ENCODE results near the gene TXNDC15.
A peak's percentile ranks its signal among the peaks of the same experiment; 100 is the strongest.
"Not testable (repeated sequence)": the region's sequence is repeated elsewhere in the genome, so short reads cannot be mapped to it uniquely, and the experiment has no call there.

Gene TXNDC15

DNA sequence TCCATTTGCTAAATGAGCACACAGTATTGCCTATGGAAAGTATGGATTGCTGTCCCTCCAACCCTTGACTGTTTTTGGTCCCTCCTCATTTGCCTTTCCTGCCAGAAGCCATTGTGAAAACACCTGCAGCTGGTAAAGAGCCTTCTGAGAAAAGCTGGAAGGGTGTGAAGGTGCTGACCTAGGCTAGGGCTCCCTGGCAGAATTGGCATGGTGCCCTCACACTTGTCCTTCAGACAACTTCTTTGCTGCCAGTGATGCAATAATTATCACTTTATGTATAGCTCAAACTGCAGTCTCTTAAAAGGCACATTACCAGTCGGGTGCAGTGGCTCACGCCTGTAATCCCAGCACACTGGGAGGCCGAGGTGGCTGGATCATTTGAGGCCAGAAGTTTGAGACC, 4.2 kb downstream of the TXNDC15 start:
- no peak for DNase-seq (ENCODE audit: low read depth in 2 of 2)

DNA sequence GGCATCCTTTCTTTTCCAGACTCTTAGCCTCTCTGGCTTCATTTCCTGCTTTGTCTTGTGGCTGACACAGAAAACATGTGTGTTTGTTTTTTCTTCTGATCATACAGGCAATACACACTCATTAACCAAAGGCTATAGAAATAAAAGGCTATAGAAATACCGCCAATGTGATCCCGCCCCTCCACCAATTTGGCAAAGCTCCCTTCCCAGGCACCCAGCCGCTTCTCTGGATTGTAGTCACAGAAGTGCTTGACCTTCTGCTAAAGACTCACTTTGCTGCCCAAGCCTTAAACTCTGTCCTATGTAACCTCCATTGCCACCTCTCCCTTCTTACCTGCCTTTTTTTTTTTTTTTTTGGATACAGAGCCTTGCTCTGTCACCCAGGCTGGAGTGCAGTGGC, 5.3 kb downstream of the TXNDC15 start:
- no peak for DNase-seq (ENCODE audit: low read depth in 2 of 2)

DNA sequence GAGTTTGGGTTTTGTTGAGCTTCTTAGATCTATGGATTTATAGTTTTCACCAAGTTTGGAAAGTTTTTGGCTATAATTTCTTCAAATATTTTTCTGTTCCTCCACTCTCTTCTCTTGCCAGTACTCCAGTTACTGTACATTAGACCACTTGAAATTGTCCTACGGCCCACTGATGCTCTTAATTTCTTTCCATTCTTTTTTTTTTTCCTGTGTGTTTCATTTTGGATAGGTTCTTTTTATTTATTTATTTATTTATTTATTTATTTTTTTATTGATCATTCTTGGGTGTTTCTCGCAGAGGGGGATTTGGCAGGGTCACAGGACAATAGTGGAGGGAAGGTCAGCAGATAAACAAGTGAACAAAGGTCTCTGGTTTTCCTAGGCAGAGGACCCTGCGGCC, 6.8 kb downstream of the TXNDC15 start:
- DNase-seq (ENCODE audit: low read depth in 2 of 2), result not testable (repeated sequence)

DNA sequence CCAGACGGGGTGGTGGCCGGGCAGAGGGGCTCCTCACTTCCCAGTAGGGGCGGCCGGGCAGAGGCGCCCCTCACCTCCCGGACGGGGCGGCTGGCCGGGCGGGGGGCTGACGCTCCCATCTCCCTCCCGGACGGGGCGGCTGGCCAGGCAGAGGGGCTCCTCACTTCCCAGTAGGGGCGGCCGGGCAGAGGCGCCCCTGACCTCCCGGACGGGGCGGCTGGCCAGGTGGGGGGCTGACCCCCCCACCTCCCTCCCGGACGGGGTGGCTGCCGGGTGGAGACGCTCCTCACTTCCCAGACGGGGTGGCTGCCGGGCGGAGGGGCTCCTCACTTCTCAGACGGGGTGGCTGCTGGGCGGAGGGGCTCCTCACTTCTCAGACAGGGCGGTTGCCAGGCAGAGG, 7.5 kb downstream of the TXNDC15 start:
- not testable (repeated sequence) for DNase-seq (ENCODE audit: low read depth in 2 of 2)

DNA sequence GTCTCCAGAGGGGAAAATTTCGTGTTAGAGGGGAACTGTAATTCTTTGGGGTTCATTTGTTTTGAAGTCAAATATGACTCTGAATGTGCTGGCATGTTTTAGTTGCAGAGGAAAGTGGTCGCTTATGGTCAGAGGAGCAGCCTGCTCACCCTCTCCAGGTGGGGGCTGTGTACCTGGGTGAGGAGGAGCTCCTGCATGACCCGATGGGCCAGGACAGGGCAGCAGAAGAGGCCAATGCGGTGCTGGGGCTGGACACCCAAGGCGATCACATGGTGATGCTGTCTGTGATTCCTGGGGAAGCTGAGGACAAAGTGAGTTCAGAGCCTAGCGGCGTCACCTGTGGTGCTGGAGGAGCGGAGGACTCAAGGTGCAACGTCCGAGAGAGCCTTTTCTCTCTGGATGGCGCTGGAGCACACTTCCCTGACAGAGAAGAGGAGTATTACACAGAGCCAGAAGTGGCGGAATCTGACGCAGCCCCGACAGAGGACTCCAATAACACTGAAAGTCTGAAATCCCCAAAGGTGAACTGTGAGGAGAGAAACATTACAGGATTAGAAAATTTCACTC, 13.5 kb downstream of the TXNDC15 start:
- no peak for DNase-seq (ENCODE audit: low read depth in 2 of 2)

DNA sequence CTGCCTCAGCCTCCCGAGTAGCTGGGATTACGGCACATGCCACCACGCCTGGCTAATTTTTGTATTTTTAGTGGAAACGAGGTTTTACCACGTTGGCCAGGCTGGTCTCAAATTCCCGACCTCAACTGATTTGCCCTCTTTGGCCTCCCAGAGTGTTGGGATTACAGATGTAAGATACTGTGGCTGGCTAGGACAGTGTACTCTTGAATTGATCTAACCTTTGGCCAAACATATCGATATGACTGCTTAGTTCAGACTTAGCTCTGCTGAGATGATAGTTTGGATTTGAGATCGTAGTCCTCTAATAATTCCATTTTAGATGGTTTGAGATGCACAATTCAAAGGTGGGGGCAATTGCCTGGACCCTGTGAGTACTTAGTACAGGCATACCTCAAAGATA, 15.2 kb downstream of the TXNDC15 start:
- DNase-seq (ENCODE audit: low read depth in 2 of 2), result no peak

DNA sequence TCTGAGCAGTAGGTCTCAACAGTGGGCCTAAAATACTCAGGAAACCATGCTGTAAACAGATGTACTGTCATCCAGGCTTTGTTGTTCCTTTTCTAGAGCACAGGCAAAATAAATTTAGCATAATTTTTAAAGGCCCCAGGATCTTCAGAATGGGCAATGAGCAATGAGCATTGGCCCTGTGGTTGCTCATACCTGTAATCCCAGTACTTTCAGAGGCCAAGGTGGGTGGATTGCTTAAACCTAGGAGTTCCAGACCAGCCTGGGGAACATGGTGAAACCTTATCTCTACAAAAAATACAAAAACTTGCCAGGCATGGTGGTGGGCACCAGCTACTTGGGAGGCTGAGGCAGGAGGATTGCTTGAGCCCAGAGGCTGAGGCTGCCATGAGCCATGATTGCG, 17.3 kb downstream of the TXNDC15 start:
- no peak for DNase-seq (ENCODE audit: low read depth in 2 of 2)

DNA sequence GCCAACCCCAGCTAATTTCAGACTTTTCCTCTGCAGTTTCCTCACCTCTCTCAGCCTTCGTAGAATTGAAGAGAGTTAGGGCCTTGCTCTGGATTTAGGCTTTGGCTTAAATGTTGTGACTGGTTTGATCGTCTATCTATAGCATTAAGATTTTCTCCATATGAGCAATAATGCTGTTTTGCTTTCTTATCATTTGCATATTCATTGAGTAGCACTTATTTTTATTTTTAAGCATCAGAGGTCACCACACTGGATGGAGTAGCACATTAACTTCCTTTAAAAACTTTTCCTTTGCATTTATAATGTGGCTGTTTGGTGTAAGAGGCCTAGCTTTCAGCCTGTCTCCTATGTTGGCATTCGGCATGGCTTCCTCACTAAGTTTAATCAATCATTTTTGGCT, 18.1 kb downstream of the TXNDC15 start:
- DNase-seq (ENCODE audit: low read depth in 2 of 2), result no peak

DNA sequence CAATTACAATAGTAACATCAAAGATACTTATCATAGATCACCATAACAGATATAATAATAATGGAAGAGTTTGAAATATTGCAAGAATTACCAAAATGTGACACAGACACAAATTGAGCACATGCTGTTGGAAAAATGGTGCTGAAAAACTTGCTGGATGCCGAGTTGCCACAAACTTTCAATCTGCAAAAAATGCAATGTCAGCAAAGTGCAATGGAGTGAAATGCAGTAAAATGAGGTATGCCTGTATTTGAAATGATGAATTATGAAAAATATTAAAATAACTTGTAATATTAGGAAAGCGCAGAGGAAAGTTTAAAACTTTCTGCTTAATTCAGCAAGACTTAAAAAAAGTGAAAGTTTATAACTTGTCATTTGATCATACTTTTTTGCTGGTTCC, 18.8 kb downstream of the TXNDC15 start:
- DNase-seq (ENCODE audit: low read depth in 2 of 2), result no peak

DNA sequence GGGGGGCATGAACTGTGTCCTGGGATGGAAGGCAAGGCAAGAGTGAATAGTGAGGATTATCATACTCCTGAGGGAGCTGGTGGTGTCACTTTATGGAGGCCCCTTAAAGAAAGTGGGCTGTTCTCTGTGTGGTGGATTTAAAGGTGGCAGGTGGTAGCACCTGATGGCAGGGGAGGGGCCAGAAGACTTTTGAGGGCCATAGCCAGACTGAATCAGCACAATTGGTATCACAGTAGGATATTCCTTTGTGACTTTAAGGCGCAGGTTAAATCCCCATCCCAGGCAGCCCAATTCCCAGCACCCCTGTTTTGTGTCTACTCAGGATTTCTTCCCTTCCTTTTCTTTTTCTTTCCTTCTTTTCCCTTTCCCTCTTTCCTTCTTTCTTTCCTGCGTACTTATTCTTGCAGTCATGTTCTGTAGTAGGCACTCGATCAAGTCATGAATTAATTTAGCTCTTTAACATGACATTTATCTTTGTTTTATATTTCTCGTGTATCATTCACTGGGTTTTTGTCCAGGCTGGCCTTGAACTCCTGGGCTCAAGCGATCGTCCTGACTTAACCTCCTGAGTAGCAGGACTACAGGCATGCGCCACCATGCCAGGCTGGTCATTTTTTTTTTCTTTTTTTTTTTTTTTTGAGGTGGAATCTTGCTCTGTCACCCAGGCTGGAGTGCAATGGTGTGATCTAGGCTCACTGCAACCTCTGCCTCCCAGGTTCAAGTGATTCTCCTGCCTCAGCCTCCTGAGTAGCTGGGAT, 19.8 kb downstream of the TXNDC15 start:
- DNase-seq (ENCODE audit: low read depth in 2 of 2), result no peak

DNA sequence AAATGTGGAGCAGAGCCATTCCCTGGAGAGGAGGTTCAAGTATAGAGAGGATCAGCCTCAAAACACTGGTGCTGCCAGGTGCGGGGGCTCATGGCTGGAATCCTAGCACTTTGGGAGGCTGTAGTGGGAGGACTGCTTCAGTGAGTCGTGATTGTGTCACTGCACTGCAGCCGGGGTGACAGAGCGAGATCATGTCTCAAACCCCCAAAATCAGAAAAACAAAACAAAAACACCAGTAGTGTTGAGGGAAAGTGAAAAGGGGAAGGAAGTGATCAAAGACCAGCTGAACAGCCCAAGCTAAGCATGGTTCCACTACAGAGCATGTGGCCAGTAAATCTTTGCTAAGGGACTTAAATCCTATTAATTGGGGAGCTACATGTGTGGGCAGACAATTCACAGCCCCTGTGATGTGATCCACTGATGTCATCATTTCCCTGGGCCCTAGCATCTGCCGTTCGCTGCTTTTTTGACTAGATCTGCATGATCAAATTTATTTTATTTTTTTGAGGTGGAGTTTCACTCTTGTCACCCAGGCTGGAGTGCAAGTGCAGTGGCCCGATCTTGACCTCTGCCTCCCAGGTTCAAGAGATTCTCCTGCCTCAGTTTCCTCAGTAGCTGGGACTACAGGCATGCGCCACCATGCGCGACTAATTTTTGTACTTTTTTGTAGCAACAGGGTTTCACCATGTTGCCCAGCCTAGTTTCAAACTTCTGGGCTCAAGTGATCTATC, 28.1 kb downstream of the TXNDC15 start:
- DNase-seq (ENCODE audit: low read depth in 2 of 2), result no peak

DNA sequence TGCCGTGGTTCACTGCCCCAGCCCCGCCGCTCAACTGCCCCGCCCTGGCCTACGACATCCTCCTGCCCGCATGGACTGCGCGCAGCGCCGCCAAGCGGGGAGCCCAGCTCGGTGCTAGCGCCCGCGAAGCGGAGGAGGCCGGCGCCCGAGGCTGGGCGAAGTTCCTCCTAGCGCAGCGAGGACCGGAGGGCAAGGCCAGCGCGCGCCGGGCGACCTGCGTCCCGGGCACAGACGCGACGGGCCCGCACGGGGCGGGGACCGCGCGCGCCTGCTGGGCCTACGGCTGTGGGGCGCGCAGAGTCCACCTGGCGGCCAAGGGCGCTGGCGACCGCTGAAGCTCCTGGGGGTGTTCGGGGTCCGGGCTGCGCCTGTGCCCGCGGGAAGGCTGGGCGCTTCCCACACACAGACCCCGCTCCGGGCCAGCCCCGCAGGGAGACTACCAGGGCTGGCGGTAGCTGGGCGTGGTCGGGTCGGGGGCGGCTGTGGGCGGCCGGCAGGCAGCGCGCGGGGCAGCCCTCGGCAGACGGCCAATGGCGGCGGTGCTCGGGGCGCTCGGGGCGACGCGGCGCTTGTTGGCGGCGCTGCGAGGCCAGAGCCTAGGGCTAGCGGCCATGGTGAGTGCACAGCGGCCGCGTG, 30.6 kb downstream of the TXNDC15 start, which contains the start of gene PCBD2:
TSS of gene PCBD2 (plus strand) at position 522 of the 636 bp plus-strand sequence. CDS start at position 531, 9 bp downstream.
- peak; percentile 91 to 94 for DNase-seq (ENCODE audit: low read depth in 2 of 2)

DNA sequence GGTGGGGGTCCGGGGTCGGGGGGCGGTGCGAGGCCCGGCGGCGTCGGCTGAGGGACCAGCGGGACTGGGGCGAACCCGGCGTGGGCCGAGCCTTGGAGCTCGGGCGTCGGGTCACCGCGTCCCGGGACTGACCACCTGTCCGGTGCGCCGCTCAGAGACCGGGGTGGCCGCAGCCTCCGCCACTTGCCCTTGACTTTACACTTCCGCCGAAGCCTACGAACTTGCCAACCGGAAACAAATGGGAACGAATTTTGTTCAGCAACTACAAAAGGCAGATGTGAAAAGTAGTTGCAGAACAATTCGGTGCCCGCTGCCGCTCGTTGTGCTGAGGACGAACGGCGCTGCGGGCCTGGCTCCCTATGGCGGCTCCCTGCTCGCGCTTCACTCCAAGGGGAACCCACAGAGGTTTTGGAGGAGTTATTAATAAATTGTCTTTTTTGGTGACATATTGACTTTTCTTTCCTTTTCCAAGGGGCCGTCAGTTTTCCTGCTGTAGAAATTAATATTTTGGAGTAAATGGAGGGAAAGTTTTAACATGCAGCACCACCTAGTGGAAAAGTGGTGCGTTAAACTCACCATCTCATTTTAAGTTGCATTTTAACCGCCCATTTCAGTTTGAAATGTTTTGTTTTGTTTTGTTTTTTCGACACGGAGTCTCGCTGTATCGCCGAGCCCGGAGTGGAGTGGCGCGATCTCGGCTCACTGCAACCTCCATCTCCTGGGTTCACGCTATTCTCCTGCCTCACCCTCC, 31.2 kb downstream of the TXNDC15 start:
- DNase-seq (ENCODE audit: low read depth in 2 of 2), result peak; percentile 27 to 37

DNA sequence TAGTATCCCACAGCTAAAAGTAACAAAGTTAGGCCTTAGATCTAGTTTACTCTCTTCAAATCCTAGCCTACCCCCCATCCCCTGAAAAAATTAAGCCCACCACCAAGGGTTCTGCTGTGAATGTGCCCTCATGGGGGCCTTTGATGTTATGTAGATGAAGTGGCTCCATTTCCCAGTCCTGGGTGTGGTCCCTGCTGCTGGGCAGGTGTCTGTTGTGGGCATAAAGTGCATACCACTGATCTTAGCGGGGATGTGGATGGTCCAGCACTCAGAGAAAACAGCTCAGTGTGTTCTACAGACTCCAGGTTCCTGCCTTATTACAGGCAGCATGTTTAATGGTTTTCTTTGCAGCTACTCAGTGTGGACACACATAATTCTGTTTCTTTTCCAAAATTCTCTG, 32.6 kb downstream of the TXNDC15 start:
- DNase-seq (ENCODE audit: low read depth in 2 of 2), result no peak

DNA sequence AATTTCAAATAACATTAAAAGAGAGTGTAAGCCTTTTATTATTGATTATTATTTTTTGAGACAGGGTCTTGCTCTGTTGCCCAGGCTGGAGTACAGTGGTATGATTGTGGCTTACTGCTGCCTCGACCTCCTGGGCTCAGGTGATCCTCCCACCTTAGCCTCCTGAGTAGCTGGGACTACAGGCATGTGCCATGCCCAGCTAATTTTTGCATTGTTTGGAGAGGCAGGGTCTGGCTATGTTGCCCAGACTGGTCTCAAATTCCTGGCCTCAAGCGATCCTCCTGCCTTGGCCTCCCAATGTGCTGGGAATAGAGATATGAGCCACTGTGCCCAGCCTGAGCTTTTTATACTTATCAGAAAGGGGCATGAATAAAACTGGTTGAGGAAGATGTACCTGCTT, 36.6 kb downstream of the TXNDC15 start:
- DNase-seq (ENCODE audit: low read depth in 2 of 2), result not testable (repeated sequence)

DNA sequence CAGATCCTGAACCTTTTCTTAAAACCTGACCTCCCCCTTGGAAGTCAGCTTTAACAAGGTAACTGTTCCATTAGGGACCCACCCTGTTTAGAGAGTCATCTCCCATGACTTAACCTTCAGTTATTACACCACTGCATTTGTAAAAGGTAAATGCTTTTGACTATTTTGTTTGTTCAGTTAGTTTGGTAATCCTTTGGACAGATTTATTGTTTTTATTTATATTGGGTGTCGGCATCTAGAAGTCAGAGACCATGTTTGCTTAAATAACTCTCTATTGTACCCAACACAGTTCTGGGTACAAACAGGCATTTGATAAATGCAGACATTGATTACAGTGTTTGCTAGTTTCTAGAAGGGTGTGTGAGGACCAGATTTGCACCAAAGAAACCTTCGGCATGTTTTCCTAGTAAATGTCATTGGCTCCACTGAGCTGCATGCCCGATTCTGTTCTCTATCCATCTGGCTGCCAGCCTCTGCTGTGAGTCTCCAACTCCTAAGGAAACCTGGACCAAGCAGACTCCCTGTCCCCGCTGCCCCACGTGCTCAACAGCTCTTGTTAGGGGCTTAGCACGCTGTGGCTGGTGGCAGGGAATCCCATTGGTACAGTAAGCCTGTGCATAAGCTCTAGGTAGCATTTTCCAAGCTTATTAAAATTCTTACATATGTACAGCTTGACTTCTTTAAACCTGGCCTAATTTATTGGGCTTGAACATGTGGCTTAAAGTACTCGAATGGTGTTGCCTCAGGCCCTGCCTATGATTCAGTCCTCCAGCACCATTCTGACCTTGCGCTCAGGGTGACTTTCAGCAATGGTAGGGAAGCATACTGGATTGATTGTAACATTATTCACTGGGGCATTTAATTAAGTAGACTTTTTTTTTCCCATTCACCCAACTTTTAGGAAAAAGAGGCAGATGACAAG, 37.4 kb downstream of the TXNDC15 start:
- DNase-seq (ENCODE audit: low read depth in 2 of 2), result no peak

DNA sequence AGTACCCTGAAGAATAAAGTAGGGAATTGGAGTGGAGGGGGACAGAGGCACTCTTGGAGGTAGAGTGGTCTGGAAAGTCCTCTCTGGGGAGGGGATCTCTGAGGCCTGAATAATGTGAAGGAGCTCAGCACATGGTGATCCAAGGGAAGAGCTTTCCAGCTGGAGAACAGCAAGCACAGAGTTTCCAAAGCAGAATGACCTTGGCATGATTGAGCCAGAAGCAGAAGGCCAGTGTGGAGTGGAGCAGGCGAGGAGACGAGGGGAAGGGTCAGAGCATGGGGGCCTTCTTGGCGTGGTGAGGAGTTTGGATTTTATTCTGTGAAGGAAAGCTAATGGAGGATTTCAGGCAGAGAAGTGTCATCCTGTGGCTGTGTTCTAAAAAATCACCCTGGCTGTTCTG, 39.1 kb downstream of the TXNDC15 start:
- no peak for DNase-seq (ENCODE audit: low read depth in 2 of 2)

DNA sequence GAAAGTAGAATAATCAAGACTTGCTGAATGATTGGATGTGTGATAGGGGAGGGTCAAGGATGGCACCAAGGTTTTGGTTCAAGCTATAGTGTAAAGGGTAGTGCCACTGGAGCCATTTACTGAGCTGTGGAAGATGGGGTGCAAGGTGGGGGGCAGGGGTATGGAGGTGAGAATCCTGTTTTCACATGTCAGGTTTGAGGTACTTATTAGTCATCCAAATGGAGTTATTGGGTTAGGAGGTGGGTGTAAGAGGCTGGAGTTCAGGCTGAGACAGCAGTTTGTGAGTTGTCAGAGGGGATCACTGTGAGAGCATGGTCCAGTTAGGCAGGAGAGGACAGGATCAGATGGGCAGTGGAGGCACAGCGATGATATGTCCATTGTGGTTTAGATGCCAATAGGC, 39.6 kb downstream of the TXNDC15 start:
- DNase-seq (ENCODE audit: low read depth in 2 of 2), result no peak

DNA sequence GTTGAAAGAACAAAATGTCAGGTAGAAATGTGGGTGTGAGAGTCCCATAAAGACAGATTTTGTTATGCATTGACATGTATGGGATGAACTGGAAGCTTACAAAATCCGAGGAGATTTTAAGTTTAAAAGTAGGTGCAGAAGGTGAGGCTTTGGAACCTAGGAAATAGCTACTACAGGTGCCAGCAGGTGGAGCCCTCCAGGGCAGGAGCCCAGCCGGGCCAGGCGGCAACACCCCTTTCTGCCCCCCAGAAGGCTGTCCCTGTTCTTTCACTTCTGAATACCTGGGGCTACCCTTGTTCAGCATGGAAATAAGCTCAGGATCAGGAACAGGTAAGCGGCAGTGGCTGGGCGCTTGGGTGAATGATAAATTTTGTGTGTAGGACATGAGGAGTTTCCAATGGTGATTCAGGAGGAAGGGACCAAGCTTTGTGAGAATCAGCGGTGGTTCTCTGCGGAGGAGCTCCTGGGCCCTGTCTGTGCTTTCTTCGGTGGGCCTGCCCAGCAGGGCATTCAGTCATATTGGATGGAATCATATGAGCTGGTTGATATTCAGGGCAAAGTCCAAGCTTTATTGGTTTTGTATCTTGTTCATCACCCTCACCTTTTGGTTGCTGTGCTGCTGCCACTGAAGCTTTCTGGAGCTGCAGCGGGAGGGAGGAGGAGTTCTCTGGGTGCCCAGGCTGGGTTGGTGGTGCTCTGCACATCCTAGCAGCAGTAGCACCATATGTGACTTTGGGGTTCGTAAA, 43.1 kb downstream of the TXNDC15 start:
- no peak for DNase-seq (ENCODE audit: low read depth in 2 of 2)

DNA sequence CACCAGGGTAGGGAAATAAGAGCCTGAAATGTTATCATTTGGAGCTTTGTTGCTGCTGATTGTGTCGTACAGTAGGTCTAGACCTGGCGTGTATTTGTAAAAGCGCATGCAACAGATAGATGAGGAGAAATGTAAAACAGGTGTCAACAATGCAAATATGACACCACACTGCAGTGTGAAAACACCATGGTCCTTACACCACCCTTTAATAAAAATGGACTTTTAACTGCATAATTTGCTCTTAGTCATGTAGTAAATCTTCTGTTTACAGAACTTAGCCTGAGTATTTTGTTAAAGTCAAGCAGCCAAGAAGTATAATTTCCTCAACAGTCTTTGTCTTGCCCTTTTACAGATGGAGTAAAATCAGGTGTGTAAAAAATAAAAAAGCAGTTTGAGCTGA, 44.7 kb downstream of the TXNDC15 start:
- no peak for DNase-seq (ENCODE audit: low read depth in 2 of 2)
